Skin of body (tissue), 2 donors: Measurements from ENCODE around the gene MFAP3. TPM values are rescaled to one million over a fixed set of nuclear protein-coding genes. Genes with fewer than 3 reads are reported as not detected.
A peak's percentile ranks its signal among the peaks of the same experiment; 100 is the strongest.
"Not testable (repeated sequence)": the region's sequence is repeated elsewhere in the genome, so short reads cannot be mapped to it uniquely, and the experiment has no call there.

Source experiments
- DNase-seq: peaks from one replicate; lab custom pipeline; 2025; lab: John Stamatoyannopoulos, UW
- total RNA-seq: library from RNA; depleted of rRNA; stranded (reverse); fragments of >200 nt; gene quantifications from one replicate; pipeline ENCODE4 v1.2.3, GENCODE V29; 2014

MFAP3 gene
- total RNA-seq = 67.9 TPM

DNA sequence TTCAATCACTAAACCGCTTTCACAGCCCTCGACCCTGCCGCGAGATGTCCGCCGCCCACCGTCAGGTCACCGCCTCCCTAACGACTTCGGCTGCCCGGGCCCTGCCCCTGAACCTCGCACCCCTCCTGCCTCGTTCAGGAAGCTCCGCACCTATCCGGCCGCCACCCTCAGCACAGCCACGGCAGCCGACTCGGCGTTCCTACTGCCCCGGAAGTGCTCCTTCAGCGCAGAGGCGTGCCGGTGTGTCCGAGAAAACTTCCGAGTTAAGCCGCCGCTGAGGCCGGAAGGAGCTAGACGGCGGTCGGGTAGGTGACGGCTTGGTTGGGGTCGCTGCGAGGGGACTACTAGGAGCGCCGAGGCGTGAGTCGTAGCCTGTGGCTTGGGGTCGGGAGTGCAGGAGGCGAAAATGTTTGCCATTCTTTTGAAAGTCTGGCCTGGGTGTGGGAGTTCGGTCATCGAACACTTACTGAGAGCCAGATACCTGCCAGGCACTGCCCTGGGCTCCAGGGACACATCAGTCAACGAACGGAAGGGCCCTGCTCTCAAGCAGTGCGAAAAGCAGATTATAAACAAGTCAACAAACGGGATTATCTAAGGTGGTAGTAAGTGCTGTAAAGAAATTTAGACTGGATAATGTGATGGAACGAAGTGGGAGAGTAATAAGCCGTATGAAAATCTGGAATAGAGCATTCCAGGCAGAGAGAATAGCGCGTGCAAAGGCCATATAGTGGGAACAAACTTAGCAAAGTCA lies at the start of gene MFAP3, which contains the start of gene FAM114A2:
TSS of gene MFAP3 (plus strand) at position 261 of the 751 bp plus-strand sequence. CDS start 10,756 bp downstream, outside the sequence.
TSS of gene FAM114A2 (minus strand) at position 204 of the 751 bp plus-strand sequence. CDS start 3,957 bp downstream, outside the sequence.
- peak; percentile 76 for DNase-seq

DNA sequence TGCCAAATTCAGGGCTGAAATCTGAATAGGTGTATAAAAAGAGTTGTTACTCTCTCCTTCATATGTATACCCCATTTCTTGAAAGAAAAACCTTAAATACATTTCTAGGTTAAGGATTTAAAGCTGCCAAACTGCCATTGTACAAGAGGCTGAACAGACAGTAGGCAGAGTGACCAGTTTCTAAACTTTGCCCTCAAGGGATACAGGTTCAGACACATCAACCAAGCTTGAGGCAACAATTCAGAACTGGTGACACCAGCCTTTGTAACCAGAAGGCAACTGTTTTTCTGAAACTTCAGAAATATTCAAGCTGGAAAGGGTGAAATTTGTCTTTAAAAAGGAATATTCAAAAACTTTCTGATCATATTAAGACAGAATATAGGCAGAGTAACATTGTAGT lies 47.6 kb upstream of the MFAP3 start:
- no peak for DNase-seq

DNA sequence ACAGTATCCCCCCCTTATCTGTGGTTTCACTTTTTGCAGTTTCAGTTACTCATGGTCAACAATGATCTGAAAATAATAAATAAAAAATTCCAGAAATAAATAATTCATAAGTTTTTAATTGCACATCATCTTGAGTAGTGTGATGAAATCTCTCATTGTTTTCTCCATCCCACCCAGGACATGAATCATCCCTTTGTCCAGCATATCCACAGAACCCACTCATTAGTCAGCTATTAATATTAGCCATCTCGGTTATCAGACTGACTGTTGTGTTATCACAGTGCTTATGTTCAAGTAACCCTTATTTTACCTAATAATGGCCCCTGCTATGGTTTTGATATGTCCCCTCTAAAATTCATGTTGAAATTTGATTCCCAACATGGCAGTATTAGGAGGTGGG lies 40.8 kb upstream of the MFAP3 start:
- DNase-seq = no peak

GRCh38 chr5:153998768-153999167 lies 40.0 kb upstream of the MFAP3 start:
- no peak for DNase-seq

- no peak for DNase-seq
These were observed 38.8 kb upstream of the MFAP3 start for GRCh38 chr5:153999995-154000394.

DNA sequence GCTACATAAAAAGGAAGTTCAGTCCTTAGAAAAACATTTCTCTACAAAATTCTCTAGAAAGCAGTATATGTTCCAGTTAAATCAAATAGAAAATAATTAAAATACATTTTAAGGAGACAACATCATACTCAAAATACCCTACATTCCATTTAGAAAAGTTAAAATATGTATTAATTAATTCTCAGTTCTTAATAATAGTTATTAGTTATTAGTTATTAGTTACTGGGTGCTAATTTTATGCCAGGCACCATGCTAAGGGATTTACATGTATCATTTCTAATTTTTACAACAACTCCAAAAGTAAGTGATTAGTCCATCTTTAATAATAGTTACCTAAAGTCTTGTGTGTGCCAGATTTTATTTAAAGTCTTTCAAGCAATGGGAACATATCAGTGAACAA lies 38.1 kb upstream of the MFAP3 start:
- no peak for DNase-seq

- DNase-seq = peak; percentile 44
These were observed 36.7 kb upstream of the MFAP3 start for GRCh38 chr5:154002093-154002492.

DNA sequence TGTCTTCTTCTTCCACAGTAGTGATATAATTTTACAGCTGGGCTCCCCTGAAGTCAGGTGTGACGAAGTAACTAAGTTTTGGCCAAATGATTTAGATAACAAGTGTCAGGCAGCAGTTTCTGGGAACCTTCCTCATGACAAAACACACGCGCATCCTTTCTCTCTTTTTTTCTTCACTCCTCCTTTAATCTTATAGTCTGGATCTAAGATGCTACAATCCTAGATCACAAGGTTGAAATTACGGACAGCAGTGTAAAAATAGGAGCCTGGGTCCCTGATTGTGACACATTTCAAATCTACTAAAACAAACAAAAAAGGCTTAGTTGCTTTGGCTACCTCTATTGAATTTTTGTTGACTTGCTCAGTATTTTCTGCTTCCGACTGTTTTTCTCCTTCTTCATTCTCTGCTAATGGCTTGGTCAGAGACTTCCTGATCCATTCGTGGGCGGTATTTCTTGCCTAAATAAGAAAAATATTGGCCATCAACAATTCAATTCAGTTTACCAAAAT lies 36.2 kb upstream of the MFAP3 start:
- no peak for DNase-seq

- no peak for DNase-seq
These were observed 33.1 kb upstream of the MFAP3 start for GRCh38 chr5:154005648-154006047.

- no peak for DNase-seq
These were observed 28.1 kb upstream of the MFAP3 start for GRCh38 chr5:154010660-154011059.

DNA sequence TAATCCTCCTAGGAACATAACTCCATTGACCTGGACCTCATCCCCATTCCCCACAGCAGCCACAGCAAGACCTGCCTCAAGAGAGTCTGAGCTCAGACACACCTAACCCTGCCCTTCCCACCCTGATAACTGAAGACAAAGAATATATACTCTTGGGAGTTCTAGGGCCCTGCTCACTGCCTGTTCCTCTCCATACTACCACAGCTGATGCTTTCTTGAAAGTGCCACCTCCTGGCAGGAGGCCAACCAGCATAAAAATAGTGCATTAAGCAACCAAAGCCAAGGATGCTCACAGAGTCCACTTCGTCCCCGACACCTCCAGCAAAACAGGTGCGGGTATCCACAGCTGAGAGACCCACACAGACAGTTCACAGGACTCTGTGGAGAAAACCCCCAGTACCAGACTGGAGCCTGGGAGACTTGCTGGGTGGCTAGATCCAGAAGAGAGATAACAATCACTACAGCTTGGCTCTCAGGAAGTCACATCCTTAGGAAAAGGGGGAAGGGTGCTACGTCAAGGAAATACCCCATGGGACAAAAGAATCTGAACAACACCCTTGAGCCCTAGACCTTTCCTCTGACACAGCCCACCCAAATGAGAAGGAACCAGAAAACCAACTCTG lies 23.6 kb upstream of the MFAP3 start:
- no peak for DNase-seq

- not testable (repeated sequence) for DNase-seq
These were observed 19.8 kb upstream of the MFAP3 start for GRCh38 chr5:154018919-154019318.

- no peak for DNase-seq
These were observed 12.8 kb upstream of the MFAP3 start for GRCh38 chr5:154025951-154026350.

GRCh38 chr5:154031937-154032489 lies 6.8 kb upstream of the MFAP3 start:
- DNase-seq = no peak

DNA sequence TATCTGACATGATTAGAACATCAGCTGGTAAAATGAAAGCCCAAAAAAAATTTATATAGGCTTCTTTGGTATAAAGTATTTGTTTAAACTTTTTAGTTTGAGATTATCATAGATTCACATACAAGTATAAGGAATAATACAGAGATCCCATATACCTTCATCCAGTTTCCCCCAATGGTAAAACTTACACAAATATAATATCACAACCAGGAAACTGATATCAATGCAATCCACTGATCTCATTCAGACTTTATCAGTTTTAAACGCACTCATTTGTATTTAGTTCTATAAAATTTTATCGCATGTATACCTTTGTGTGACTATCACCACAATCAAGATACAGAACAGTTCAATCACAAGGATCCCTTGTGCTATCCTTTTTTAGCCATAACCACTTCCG lies 3.8 kb upstream of the MFAP3 start:
- DNase-seq = no peak

DNA sequence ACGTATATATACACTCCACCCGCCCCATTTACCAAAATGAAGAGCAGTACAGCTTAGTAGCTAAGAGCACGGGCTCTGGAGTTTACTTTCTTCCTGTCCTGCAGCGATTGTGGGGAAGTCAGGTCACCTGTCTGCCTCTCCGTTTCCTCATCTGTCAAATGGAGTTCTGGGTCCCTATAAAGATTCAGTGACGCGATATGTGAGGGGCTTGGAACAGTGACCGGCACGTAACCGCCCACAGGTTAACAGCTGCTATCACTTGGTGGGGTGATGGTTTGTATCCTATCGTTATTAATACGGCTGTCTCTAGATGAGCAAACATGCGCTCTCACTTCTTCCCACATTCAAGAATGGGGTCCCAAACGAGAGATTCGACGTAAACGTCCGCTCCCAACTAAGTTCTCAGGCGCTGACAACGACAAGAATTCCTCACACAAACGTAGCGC lies 483 bp upstream of the MFAP3 start:
- DNase-seq = peak; percentile 67

GRCh38 chr5:154039458-154039829 lies 677 bp downstream of the MFAP3 start:
- DNase-seq = no peak

- DNase-seq = peak; percentile 57
These were observed 4.0 kb downstream of the MFAP3 start for GRCh38 chr5:154042766-154043165.

- DNase-seq = no peak
These were observed 5.3 kb downstream of the MFAP3 start for GRCh38 chr5:154044099-154044498.

DNA sequence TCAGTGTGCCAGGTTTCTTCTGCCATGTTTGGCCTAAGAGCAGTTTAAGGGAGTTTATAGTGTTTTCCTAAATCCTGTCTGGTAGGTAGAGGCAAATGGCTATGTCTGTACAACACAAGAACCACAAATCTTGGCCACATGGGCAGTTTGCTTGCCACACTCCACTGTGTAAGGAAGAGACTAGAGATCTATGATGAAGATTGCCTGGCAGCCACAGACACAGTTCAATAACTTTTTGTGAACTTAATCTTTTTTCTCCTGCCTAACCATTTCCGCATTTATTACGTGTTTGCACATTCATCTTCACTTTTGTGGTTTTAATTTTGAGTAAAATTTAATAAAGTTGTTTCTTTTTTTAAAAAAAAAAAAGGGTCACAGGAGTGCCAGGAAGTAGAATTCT lies 5.8 kb downstream of the MFAP3 start:
- DNase-seq = no peak

DNA sequence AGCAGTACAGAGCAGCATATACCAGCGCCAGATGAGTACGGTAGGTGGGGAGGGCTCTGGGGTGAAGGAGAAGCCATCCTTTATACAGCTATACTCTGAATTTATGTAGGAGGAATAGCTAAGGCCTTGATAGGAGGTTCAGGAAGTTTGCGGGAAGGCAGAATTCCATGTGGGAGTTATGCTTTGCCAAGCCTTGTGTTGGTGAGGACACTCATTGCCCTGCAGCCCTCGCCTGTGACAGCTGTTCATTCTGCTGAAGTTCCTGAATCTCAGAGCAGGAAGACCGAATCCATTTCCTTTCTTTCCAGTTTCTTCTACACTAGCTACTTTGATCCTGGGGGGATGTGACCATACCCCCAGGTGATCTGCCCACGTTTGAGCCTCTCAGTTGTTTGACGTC lies 7.7 kb downstream of the MFAP3 start:
- no peak for DNase-seq

- DNase-seq = no peak
These were observed 8.6 kb downstream of the MFAP3 start for GRCh38 chr5:154047324-154047723.
